Adrenal gland (tissue), 5 donors: ENCODE measurements around the gene MAGI2.

Experiments used
- POLR2A ChIP-seq, 2 donors: fragments of 450-650 bp; IDR thresholded peaks; one replicate each; pipeline ENCODE4 v1.6.1; 2017; ENCODE audit warnings: antibody characterized with exemption in 2 of 2, mild to moderate bottlenecking in 2 of 2, moderate library complexity in 1 of 2
- TF ChIP-seq, protein P1 (sequence below), 6 experiments: fragments of 450-650 bp in 4 of 6; fragments of 200-600 bp in 2 of 6; sonication (generic) in 1 of 6; IDR thresholded peaks; 1 replicate in 5 of 6; 2 replicates in 1 of 6; pipeline versions ENCODE4 v1.5.1 to v1.8.0; 2016 to 2021; ENCODE audit warnings: antibody characterized with exemption in 6 of 6, mild to moderate bottlenecking in 2 of 6, moderate library complexity in 1 of 6
- donor health status: DM: no; HTN: no; CAD: no.

GRCh38 chr7:78206769-78207168 lies 1246.7 kb downstream of the MAGI2 start:
- TF ChIP-seq, protein P1, sequence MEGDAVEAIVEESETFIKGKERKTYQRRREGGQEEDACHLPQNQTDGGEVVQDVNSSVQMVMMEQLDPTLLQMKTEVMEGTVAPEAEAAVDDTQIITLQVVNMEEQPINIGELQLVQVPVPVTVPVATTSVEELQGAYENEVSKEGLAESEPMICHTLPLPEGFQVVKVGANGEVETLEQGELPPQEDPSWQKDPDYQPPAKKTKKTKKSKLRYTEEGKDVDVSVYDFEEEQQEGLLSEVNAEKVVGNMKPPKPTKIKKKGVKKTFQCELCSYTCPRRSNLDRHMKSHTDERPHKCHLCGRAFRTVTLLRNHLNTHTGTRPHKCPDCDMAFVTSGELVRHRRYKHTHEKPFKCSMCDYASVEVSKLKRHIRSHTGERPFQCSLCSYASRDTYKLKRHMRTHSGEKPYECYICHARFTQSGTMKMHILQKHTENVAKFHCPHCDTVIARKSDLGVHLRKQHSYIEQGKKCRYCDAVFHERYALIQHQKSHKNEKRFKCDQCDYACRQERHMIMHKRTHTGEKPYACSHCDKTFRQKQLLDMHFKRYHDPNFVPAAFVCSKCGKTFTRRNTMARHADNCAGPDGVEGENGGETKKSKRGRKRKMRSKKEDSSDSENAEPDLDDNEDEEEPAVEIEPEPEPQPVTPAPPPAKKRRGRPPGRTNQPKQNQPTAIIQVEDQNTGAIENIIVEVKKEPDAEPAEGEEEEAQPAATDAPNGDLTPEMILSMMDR (IDR thresholded peaks at IDR 0.05) = no peak
- no peak for TF ChIP-seq POLR2A (IDR thresholded peaks at IDR 0.05)
